ENCODE results near the gene MYO16. TPM values are rescaled to one million over a fixed set of nuclear protein-coding genes. Genes with fewer than 3 reads are reported as not detected.

The MYO16 gene
- total and polyA plus RNA-seq, 9 donors: 12.1 to 29.7 (median 16.4) TPM

DNA sequence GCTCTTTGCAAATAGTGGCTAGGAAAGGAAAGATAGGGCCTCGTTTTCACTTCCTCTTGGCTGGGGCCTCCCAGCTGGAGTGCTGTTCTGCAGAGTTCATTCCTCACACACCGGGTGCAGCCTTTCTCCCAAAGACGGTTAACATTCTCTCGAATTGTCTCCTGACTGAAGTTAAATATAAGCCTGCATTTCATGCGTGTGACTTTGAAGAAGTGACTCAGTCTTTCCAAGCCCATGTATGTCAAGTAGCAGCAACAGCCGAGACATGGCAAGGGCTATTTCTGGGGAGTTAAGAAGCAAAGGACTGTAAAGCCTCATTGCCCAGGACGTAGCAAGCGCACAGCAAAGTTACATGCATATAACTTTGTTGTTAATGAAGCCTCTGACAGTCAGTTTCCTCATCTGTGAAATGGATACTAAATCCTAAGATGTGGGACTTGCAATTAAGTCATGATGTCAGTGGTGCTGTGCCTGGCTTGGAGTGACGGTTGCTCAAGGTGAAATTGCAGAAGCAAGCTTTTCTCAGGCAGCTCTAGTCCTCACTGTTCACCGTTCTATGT lies 502.4 kb downstream of the MYO16 start:
- Histone ChIP-seq H3K4me1 (ENCODE audit: control insufficient read depth, insufficient read depth, low read length) (peaks cover 3% of the 10 kb centered on the region), H3K27me3 (ENCODE audit: control insufficient read depth, insufficient read depth, low read length) (no peaks in the 10 kb centered on the region), H3K27ac (ENCODE audit: low read length) (no peak overlapping the region), H3K36me3 (ENCODE audit: control insufficient read depth, insufficient read depth, low read length) (no peaks in the 10 kb centered on the region), H3K4me3 (ENCODE audit: low read length) (no peak overlapping the region), H3K9me3 (replicated peaks; ENCODE audit: control insufficient read depth, low read depth, low read length) (no peaks in the 10 kb centered on the region)
- WGBS (ENCODE audit: insufficient coverage): 21% methylated on average over 6 of the region's 10 CpGs
- peak; percentile 86 for DNase-seq

DNA sequence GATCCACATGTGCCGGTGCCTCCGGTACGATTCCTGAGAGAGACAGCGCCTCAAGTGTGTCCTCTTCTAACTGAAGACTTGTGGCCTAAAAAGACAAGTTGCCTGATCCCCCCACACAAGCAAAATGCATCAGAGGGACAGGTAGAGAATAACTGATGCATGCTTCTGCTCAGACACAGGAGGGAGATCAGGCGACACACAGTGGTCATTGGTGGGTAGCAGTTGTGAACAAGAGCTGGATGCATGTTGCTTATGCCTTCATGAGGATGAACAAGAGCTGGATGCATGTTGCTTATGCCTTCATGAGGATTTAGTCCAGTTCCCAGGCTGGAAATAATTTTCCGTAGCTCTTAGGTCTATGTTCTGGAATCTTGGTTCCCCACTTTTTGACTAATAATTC lies 505.6 kb downstream of the MYO16 start:
- H3K4me3 ChIP-seq (ENCODE audit: low read length): no peak overlapping the region
- 72% methylated on average over 5 of the region's 6 CpGs for WGBS (ENCODE audit: insufficient coverage)
- H3K27ac ChIP-seq (ENCODE audit: low read length): no peak overlapping the region
- no peaks in the 10 kb centered on the region for H3K9me3 ChIP-seq (replicated peaks; ENCODE audit: control insufficient read depth, low read depth, low read length)
- DNase-seq: no peak
- H3K27me3 ChIP-seq (ENCODE audit: control insufficient read depth, insufficient read depth, low read length): peaks cover 7% of the 10 kb centered on the region
- H3K4me1 ChIP-seq (ENCODE audit: control insufficient read depth, insufficient read depth, low read length): peaks cover 3% of the 10 kb centered on the region
- no peaks in the 10 kb centered on the region for H3K36me3 ChIP-seq (ENCODE audit: control insufficient read depth, insufficient read depth, low read length)

- no peaks in the 10 kb centered on the region for H3K36me3 ChIP-seq (ENCODE audit: control insufficient read depth, insufficient read depth, low read length)
- no peak overlapping the region for H3K27ac ChIP-seq (ENCODE audit: low read length)
- no peak overlapping the region for H3K4me3 ChIP-seq (ENCODE audit: low read length)
- WGBS (ENCODE audit: insufficient coverage): no CpG with 5 or more reads among the region's 2 CpGs
- no peaks in the 10 kb centered on the region for H3K9me3 ChIP-seq (replicated peaks; ENCODE audit: control insufficient read depth, low read depth, low read length)
- no peak for DNase-seq
- H3K27me3 ChIP-seq (ENCODE audit: control insufficient read depth, insufficient read depth, low read length): peaks cover 17% of the 10 kb centered on the region
- H3K4me1 ChIP-seq (ENCODE audit: control insufficient read depth, insufficient read depth, low read length): peaks cover 1% of the 10 kb centered on the region
These were observed 507.5 kb downstream of the MYO16 start for GRCh38 chr13:109136873-109137272.

DNA sequence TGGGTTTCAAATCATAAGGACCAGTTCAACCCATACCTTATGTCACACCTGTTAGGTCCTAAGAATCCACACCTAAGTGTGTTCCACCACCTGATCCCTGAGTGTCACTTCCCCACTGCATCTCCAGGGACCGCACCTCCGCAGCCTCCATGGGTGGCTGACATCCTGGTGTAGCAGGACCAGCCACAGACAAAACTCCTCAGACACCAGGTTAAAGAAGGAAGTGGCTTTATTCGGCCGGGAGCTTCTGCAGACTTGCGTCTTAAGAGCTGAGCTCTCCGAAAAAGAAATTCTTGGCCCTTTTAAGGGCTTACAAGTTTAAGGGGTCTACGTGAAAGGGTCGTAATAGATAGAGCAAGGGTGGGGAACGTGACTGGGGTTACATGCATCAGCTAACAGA lies 509.9 kb downstream of the MYO16 start:
- Histone ChIP-seq H3K36me3 (ENCODE audit: control insufficient read depth, insufficient read depth, low read length) (no peaks in the 10 kb centered on the region), H3K27ac (ENCODE audit: low read length) (no peak overlapping the region), H3K4me1 (ENCODE audit: control insufficient read depth, insufficient read depth, low read length) (no peaks in the 10 kb centered on the region), H3K27me3 (ENCODE audit: control insufficient read depth, insufficient read depth, low read length) (peaks cover 20% of the 10 kb centered on the region), H3K9me3 (replicated peaks; ENCODE audit: control insufficient read depth, low read depth, low read length) (no peaks in the 10 kb centered on the region), H3K4me3 (ENCODE audit: low read length) (no peak overlapping the region)
- DNase-seq: no peak
- 100% methylated on average over 2 of the region's 9 CpGs for WGBS (ENCODE audit: insufficient coverage)

- Histone ChIP-seq H3K9me3 (replicated peaks; ENCODE audit: control insufficient read depth, low read depth, low read length) (no peaks in the 10 kb centered on the region), H3K36me3 (ENCODE audit: control insufficient read depth, insufficient read depth, low read length) (no peaks in the 10 kb centered on the region), H3K4me3 (ENCODE audit: low read length) (no peak overlapping the region), H3K4me1 (ENCODE audit: control insufficient read depth, insufficient read depth, low read length) (no peaks in the 10 kb centered on the region), H3K27ac (ENCODE audit: low read length) (no peak overlapping the region), H3K27me3 (ENCODE audit: control insufficient read depth, insufficient read depth, low read length) (peaks cover 20% of the 10 kb centered on the region)
- DNase-seq: no peak
- 62% methylated on average over 33 of the region's 33 CpGs for WGBS (ENCODE audit: insufficient coverage)
These were observed 510.6 kb downstream of the MYO16 start for GRCh38 chr13:109140054-109140453.

DNA sequence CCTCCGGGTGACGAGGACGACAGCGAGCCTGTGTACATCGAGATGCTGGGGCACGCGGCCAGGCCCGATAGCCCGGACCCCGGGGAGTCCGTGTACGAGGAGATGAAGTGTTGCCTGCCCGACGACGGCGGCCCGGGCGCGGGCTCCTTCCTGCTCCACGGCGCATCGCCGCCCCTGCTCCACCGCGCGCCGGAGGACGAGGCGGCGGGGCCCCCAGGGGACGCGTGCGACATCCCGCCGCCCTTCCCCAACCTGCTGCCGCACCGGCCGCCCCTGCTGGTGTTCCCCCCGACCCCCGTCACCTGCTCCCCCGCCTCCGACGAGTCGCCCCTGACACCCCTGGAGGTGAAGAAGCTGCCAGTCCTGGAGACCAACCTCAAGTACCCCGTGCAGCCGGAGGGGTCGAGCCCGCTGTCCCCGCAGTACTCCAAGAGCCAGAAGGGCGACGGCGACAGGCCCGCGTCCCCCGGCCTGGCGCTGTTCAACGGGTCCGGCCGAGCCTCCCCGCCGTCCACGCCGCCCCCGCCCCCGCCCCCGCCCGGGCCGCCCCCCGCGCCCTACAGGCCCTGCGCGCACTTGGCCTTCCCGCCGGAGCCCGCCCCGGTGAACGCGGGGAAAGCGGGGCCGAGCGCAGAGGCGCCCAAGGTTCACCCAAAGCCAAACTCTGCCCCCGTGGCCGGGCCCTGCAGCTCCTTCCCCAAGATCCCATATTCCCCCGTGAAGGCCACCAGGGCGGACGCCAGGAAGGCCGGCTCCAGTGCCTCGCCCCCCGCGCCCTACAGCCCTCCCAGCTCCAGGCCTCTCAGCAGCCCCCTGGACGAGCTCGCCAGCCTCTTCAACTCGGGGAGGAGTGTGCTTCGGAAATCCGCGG lies 511.3 kb downstream of the MYO16 start:
- H3K9me3 ChIP-seq (replicated peaks; ENCODE audit: control insufficient read depth, low read depth, low read length): no peaks in the 10 kb centered on the region
- peaks cover 20% of the 10 kb centered on the region for H3K27me3 ChIP-seq (ENCODE audit: control insufficient read depth, insufficient read depth, low read length)
- 2% methylated on average over 83 of the region's 97 CpGs for WGBS (ENCODE audit: insufficient coverage)
- DNase-seq: peak; percentile 26
- no peaks in the 10 kb centered on the region for H3K4me1 ChIP-seq (ENCODE audit: control insufficient read depth, insufficient read depth, low read length)
- H3K36me3 ChIP-seq (ENCODE audit: control insufficient read depth, insufficient read depth, low read length): no peaks in the 10 kb centered on the region
- no peak overlapping the region for H3K27ac ChIP-seq (ENCODE audit: low read length)
- H3K4me3 ChIP-seq (ENCODE audit: low read length): peak overlapping the region; percentile 31

GRCh38 chr13:109141706-109142105 lies 512.3 kb downstream of the MYO16 start:
- Histone ChIP-seq H3K4me3 (ENCODE audit: low read length) (no peak overlapping the region), H3K27me3 (ENCODE audit: control insufficient read depth, insufficient read depth, low read length) (peaks cover 20% of the 10 kb centered on the region), H3K27ac (ENCODE audit: low read length) (no peak overlapping the region), H3K36me3 (ENCODE audit: control insufficient read depth, insufficient read depth, low read length) (no peaks in the 10 kb centered on the region), H3K9me3 (replicated peaks; ENCODE audit: control insufficient read depth, low read depth, low read length) (no peaks in the 10 kb centered on the region), H3K4me1 (ENCODE audit: control insufficient read depth, insufficient read depth, low read length) (no peaks in the 10 kb centered on the region)
- DNase-seq: no peak
- 87% methylated on average over 10 of the region's 14 CpGs for WGBS (ENCODE audit: insufficient coverage)

DNA sequence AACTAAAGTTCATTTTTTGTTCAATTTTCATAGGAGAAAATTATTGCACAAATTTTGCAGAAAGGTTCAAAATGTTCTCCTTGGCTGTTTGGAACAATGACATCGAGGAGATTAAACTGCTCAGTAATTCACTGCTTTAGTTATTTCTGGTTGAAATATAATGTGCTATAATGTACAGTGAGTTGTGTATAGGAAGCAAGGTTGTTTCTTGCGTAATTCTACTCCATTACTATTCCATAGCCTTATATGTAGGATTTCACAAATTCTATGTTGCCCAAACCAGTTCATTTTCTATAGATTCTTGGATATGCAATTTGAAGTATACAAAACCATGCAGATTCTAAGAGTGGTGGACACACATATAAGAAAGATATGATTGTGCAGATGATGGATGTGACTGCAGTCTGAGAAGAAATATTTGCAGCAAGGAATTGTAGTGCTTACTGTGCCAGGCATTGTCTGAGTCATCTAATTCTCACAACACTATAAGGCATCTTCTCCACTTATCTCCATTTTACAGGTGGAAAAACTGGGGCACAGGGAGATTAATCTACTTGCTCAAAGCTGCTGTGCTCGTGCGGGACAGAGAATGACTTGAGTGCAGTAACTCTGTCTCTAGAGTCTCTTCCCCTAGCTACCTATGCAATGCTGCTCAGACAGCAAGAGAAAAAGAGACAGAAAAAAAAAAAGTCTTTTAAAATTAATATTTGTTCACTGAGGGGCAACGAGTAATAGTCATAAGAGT lies 515.5 kb downstream of the MYO16 start:
- WGBS (ENCODE audit: insufficient coverage): no CpG with 5 or more reads among the region's 5 CpGs
- peaks cover 15% of the 10 kb centered on the region for H3K27me3 ChIP-seq (ENCODE audit: control insufficient read depth, insufficient read depth, low read length)
- no peak overlapping the region for H3K4me3 ChIP-seq (ENCODE audit: low read length)
- H3K36me3 ChIP-seq (ENCODE audit: control insufficient read depth, insufficient read depth, low read length): no peaks in the 10 kb centered on the region
- no peak overlapping the region for H3K27ac ChIP-seq (ENCODE audit: low read length)
- no peak for DNase-seq
- no peaks in the 10 kb centered on the region for H3K4me1 ChIP-seq (ENCODE audit: control insufficient read depth, insufficient read depth, low read length)
- no peaks in the 10 kb centered on the region for H3K9me3 ChIP-seq (replicated peaks; ENCODE audit: control insufficient read depth, low read depth, low read length)

GRCh38 chr13:109145631-109146030 lies 516.2 kb downstream of the MYO16 start:
- Histone ChIP-seq H3K4me1 (ENCODE audit: control insufficient read depth, insufficient read depth, low read length) (no peaks in the 10 kb centered on the region), H3K36me3 (ENCODE audit: control insufficient read depth, insufficient read depth, low read length) (no peaks in the 10 kb centered on the region), H3K27ac (ENCODE audit: low read length) (no peak overlapping the region), H3K4me3 (ENCODE audit: low read length) (no peak overlapping the region), H3K9me3 (replicated peaks; ENCODE audit: control insufficient read depth, low read depth, low read length) (no peaks in the 10 kb centered on the region), H3K27me3 (ENCODE audit: control insufficient read depth, insufficient read depth, low read length) (peaks cover 12% of the 10 kb centered on the region)
- DNase-seq: peak; percentile 84
- no CpG with 5 or more reads among the region's 4 CpGs for WGBS (ENCODE audit: insufficient coverage)

- WGBS (ENCODE audit: insufficient coverage): 100% methylated on average over 1 of the region's 4 CpGs
- no peak for DNase-seq
- Histone ChIP-seq H3K4me3 (ENCODE audit: low read length) (no peak overlapping the region), H3K36me3 (ENCODE audit: control insufficient read depth, insufficient read depth, low read length) (no peaks in the 10 kb centered on the region), H3K4me1 (ENCODE audit: control insufficient read depth, insufficient read depth, low read length) (no peaks in the 10 kb centered on the region), H3K27ac (ENCODE audit: low read length) (no peak overlapping the region), H3K27me3 (ENCODE audit: control insufficient read depth, insufficient read depth, low read length) (peaks cover 8% of the 10 kb centered on the region), H3K9me3 (replicated peaks; ENCODE audit: control insufficient read depth, low read depth, low read length) (no peaks in the 10 kb centered on the region)
These were observed 517.0 kb downstream of the MYO16 start for GRCh38 chr13:109146393-109146792.

Measured in muscle of leg (tissue), 11 donors.